H1 (cell line): ENCODE measurements around the gene TMEM139. TPM values are rescaled to one million over a fixed set of nuclear protein-coding genes. Genes with fewer than 3 reads are reported as not detected.

Source experiments
- CTCF ChIA-PET: fragments of 300-600 bp; sonication (Branson Sonifier 250); formaldehyde crosslinking; loops from one replicate; lab custom pipeline; 2021; ENCODE audit not compliant: partially characterized antibody; lab: Charles Lee
- POLR2A ChIA-PET: fragments of 300-600 bp; sonication (Branson Sonifier 250); formaldehyde crosslinking; loops from one replicate; lab custom pipeline; 2021; ENCODE audit warnings: inconsistent platforms; ENCODE audit not compliant: partially characterized antibody; lab: Charles Lee
- DNase-seq, 2 experiments: peaks; one replicate each; pipeline versions ENCODE4 v3.0.0 to v3.0.0-alpha.2; 2010 to 2022; ENCODE audit warnings: low spot score in 2 of 2, low read depth in 1 of 2, mixed read lengths in 1 of 2
- FAIRE-seq: peaks from 2 replicates; lab custom pipeline; 2011; peaks lifted over from hg19 to GRCh38; lab: Jason Lieb, UNC
- H2AFZ ChIP-seq: 2 replicates; pipeline ENCODE4 v1.8.1; 2012; ENCODE audit warnings: low read length, inconsistent platforms
- H2AK5ac ChIP-seq: 2 replicates; pipeline ENCODE4 v1.6.1; 2013; ENCODE audit warnings: low read depth, low read length
- H2BK120ac ChIP-seq: replicated peaks from 2 replicates; pipeline ENCODE3; 2013; ENCODE audit warnings: low read depth, low read length, inconsistent platforms
- H2BK12ac ChIP-seq: 2 replicates; pipeline ENCODE4 v1.6.1; 2013; ENCODE audit warnings: low read depth, low read length
- H2BK15ac ChIP-seq: 2 replicates; pipeline ENCODE4 v1.6.1; 2013; ENCODE audit warnings: low read length
- H2BK20ac ChIP-seq: 2 replicates; pipeline ENCODE4 v1.6.1; 2013; ENCODE audit warnings: low read length
- H2BK5ac ChIP-seq: 2 replicates; pipeline ENCODE4 v1.6.1; 2013; ENCODE audit warnings: low read depth, low read length
- H3K14ac ChIP-seq: 2 replicates; pipeline ENCODE4 v1.6.1; 2013; ENCODE audit warnings: inconsistent platforms; ENCODE audit not compliant: insufficient read length
- H3K18ac ChIP-seq: 2 replicates; pipeline ENCODE4 v1.6.1; 2013; ENCODE audit warnings: low read length; ENCODE audit errors: extremely low read depth
- H3K23ac ChIP-seq: 2 replicates; pipeline ENCODE4 v1.6.1; 2013; ENCODE audit warnings: inconsistent platforms; ENCODE audit not compliant: insufficient read length
- H3K23me2 ChIP-seq: 2 replicates; pipeline ENCODE4 v1.6.1; 2013; ENCODE audit warnings: low read depth, low read length
- H3K27ac ChIP-seq: 2 replicates; pipeline ENCODE4 v1.6.1; 2011; ENCODE audit warnings: low read depth, low read length, inconsistent platforms
- H3K27me3 ChIP-seq, 4 experiments: replicated peaks in 1 of 4; 1 replicate in 1 of 4; 2 replicates in 3 of 4; pipeline versions ENCODE4 v1.6.1 to v1.8.1; 2011 to 2013; ENCODE audit warnings: low read length in 3 of 4, mild to moderate bottlenecking in 3 of 4, inconsistent platforms in 2 of 4, mixed read lengths in 2 of 4, moderate library complexity in 1 of 4; ENCODE audit not compliant: control insufficient read depth in 3 of 4, insufficient read depth in 3 of 4; ENCODE audit errors: extremely low read depth in 1 of 4
- H3K36me3 ChIP-seq, 4 experiments: 2 replicates each; pipeline versions ENCODE4 v1.6.1 to v1.8.1; 2011 to 2013; ENCODE audit warnings: mild to moderate bottlenecking in 4 of 4, low read length in 3 of 4, moderate library complexity in 2 of 4, control low read depth in 1 of 4, inconsistent platforms in 1 of 4; ENCODE audit not compliant: insufficient read depth in 4 of 4, control insufficient read depth in 2 of 4
- H3K4ac ChIP-seq: replicated peaks from 2 replicates; pipeline ENCODE3; 2013; ENCODE audit warnings: low read length, low read depth, mixed read lengths, inconsistent platforms; ENCODE audit not compliant: insufficient read length
- H3K4me1 ChIP-seq, 4 experiments: replicated peaks in 1 of 4; 1 replicate in 1 of 4; 2 replicates in 3 of 4; pipeline versions ENCODE4 v1.6.1 to v1.8.1; 2011 to 2013; ENCODE audit warnings: low read length in 3 of 4, inconsistent platforms in 2 of 4, mixed read lengths in 1 of 4; ENCODE audit not compliant: insufficient read depth in 4 of 4, control insufficient read depth in 3 of 4
- H3K4me2 ChIP-seq, 2 experiments: 2 replicates each; pipeline versions ENCODE4 v1.6.1 to v1.8.1; 2011 to 2013; ENCODE audit warnings: low read depth in 2 of 2, low read length in 2 of 2, control low read depth in 1 of 2, inconsistent platforms in 1 of 2, mild to moderate bottlenecking in 1 of 2; ENCODE audit not compliant: insufficient read depth in 1 of 2
- H3K4me3 ChIP-seq, 4 experiments: fragments of 200-600, 300-600 bp in 1 of 4; sonication (generic), shearing (Covaris generic), sonication (Bioruptor Twin) in 1 of 4; 2 replicates each; pipeline versions ENCODE4 v1.5.1 to v1.8.1; 2011 to 2016; ENCODE audit warnings: low read length in 4 of 4, low read depth in 3 of 4, control low read depth in 2 of 4, inconsistent platforms in 2 of 4, mild to moderate bottlenecking in 2 of 4, mixed read lengths in 1 of 4, moderate library complexity in 1 of 4; ENCODE audit not compliant: insufficient read depth in 2 of 4; ENCODE audit errors: extremely low read depth in 1 of 4
- H3K56ac ChIP-seq: replicated peaks from 2 replicates; pipeline ENCODE3; 2013; ENCODE audit warnings: low read depth, mild to moderate bottlenecking, mixed read lengths, low read length, inconsistent platforms; ENCODE audit not compliant: insufficient read length
- H3K79me1 ChIP-seq: 2 replicates; pipeline ENCODE4 v1.6.1; 2013; ENCODE audit warnings: low read depth, low read length, control low read depth
- H3K79me2 ChIP-seq, 2 experiments: 2 replicates each; pipeline versions ENCODE4 v1.6.1 to v1.8.1; 2012 to 2013; ENCODE audit warnings: low read length in 2 of 2, mild to moderate bottlenecking in 2 of 2, inconsistent platforms in 1 of 2; ENCODE audit not compliant: insufficient read depth in 2 of 2, control insufficient read depth in 1 of 2
- H3K9ac ChIP-seq, 4 experiments: replicated peaks in 1 of 4; 1 replicate in 1 of 4; 2 replicates in 3 of 4; pipeline versions ENCODE4 v1.6.1 to v1.8.1; 2011 to 2013; ENCODE audit warnings: low read depth in 3 of 4, low read length in 3 of 4, control low read depth in 2 of 4, mild to moderate bottlenecking in 2 of 4, moderate library complexity in 2 of 4, inconsistent platforms in 1 of 4; ENCODE audit errors: extremely low read depth in 1 of 4
- H3K9me3 ChIP-seq, 2 experiments: 2 replicates each; pipeline versions ENCODE4 v1.6.1 to v1.8.1; 2012 to 2013; ENCODE audit warnings: mild to moderate bottlenecking in 2 of 2, moderate library complexity in 2 of 2, control low read depth in 1 of 2, inconsistent platforms in 1 of 2, low read depth in 1 of 2, low read length in 1 of 2, mixed read lengths in 1 of 2; ENCODE audit not compliant: insufficient read depth in 2 of 2
- H4K20me1 ChIP-seq, 2 experiments: replicated peaks in 1 of 2; 2 replicates each; pipeline versions ENCODE3 to v1.8.1; 2011 to 2013; ENCODE audit warnings: inconsistent platforms in 2 of 2, low read length in 2 of 2, mild to moderate bottlenecking in 1 of 2; ENCODE audit not compliant: insufficient read depth in 2 of 2, control insufficient read depth in 1 of 2
- H4K5ac ChIP-seq: 2 replicates; pipeline ENCODE4 v1.6.1; 2013; ENCODE audit warnings: low read length, low read depth, mixed read lengths, inconsistent platforms; ENCODE audit not compliant: insufficient read length
- H4K8ac ChIP-seq: 2 replicates; pipeline ENCODE4 v1.8.0; 2013; ENCODE audit warnings: mild to moderate bottlenecking, moderate library complexity, low read length, inconsistent platforms; ENCODE audit not compliant: insufficient read depth; ENCODE audit errors: extremely low read depth
- H4K91ac ChIP-seq: replicated peaks from 2 replicates; pipeline ENCODE3; 2013; ENCODE audit warnings: low read length, mixed read lengths, inconsistent platforms; ENCODE audit not compliant: insufficient read length
- BRCA1 ChIP-seq: IDR thresholded peaks from 2 replicates; pipeline ENCODE4 v1.6.1; 2012; ENCODE audit warnings: low read depth, low read length, improper control_type of control experiment
- WGBS, 2 experiments: shearing (Covaris generic) in 1 of 2; methylation state at CpG; one replicate each; pipeline versions ENCODE4 v1.1.6 to v1.1.7; 2013 to 2015; ENCODE audit warnings: low lambda C conversion rate in 2 of 2, mixed read lengths in 2 of 2, inconsistent platforms in 1 of 2, low coverage in 1 of 2, missing lambda C conversion rate in 1 of 2; ENCODE audit not compliant: insufficient replicate concordance in 2 of 2, insufficient coverage in 1 of 2, insufficient read length in 1 of 2; ENCODE audit errors: extremely low coverage in 1 of 2, missing lambda C conversion rate in 1 of 2; 5-methylcytosine and 5-hydroxymethylcytosine counted together
- polyA plus RNA-seq, 7 experiments: library from polyadenylated mRNA; depleted of rRNA in 3 of 7; stranded (reverse) in 5 of 7; unstranded in 2 of 7; fragments of >200 nt in 5 of 7; fragments of 200-250 nt in 2 of 7; gene quantifications; 1 replicate in 5 of 7; 2 replicates in 1 of 7; 4 replicates in 1 of 7; pipeline versions ENCODE4 v1.2.1 to v1.2.3, GENCODE V29; 2011 to 2013; ENCODE audit warnings: missing spikeins in 2 of 7, mixed read lengths in 2 of 7
- total RNA-seq: library from RNA; stranded (reverse); fragmentation: NEBNext Ultra II Directional; extraction: Animal tissue kit (Norgen Biotek cat#: 25700); gene quantifications from 2 replicates; pipeline ENCODE4 v1.2.1, GENCODE V29; 2021
- TF ChIP-seq, protein P1 (sequence below), 3 experiments: IDR thresholded peaks; 1 replicate in 2 of 3; 2 replicates in 1 of 3; pipeline versions ENCODE4 v1.5.1 to v1.6.1; 2011; ENCODE audit warnings: low read length in 3 of 3, mild to moderate bottlenecking in 3 of 3, inconsistent platforms in 2 of 3, low read depth in 1 of 3, moderate library complexity in 1 of 3; ENCODE audit not compliant: insufficient read depth in 1 of 3; ENCODE audit errors: control extremely low read depth in 1 of 3

Gene TMEM139
- total and polyA plus RNA-seq, 2 of the 8 experiments (the other 6 are each of a cell fraction or from before 2014, with no cell fraction given): 3.2 to 6.7 TPM

DNA sequence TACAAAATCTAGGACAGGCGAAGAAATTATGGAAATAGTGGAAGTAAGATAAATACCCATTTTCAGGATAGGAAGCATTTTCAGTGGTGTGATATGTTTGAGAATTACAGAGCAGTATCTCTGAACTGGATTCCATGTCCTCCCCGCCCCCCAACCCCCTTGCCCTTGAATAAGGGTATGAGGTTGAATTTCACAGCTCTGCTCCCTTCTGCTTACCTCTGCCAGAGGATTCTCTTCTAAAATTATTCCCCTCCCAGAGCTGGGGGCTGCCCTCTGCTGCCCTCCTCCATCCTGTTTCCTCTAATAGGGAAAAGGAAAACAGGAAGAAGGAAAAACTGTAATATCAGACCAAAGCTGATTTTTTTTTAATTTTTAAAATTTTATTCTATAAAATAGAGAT, 23.9 kb downstream of the TMEM139 start:
- Histone ChIP-seq H4K5ac (no peak overlapping the region), H3K18ac (no peak overlapping the region), H3K79me2 (no peaks in the 10 kb centered on the region), H4K8ac (no peak overlapping the region), H4K20me1 (peaks cover 0 to 4% of the 10 kb centered on the region in 2 experiments), H3K14ac (no peak overlapping the region), H3K23me2 (no peaks in the 10 kb centered on the region), H3K23ac (no peak overlapping the region), H3K9me3 (no peaks in the 10 kb centered on the region), H3K4me2 (no peak overlapping the region), H2BK15ac (no peak overlapping the region), H2AK5ac (no peak overlapping the region), H4K91ac (no peak overlapping the region), H3K56ac (no peak overlapping the region), H2AFZ (no peak overlapping the region), H2BK20ac (no peak overlapping the region), H3K9ac (no peak overlapping the region), H3K79me1 (no peaks in the 10 kb centered on the region; the same call in 1 of the 2 replicates), H2BK120ac (no peak overlapping the region), H2BK5ac (no peak overlapping the region), H3K27ac (no peak overlapping the region), H3K4me3 (no peak overlapping the region), H3K36me3 (peaks cover 25 to 45% (median 39%) of the 10 kb centered on the region in 4 experiments), H3K4me1 (no peaks in the 10 kb centered on the region), H2BK12ac (no peak overlapping the region), H3K4ac (no peak overlapping the region), H3K27me3 (no peaks in the 10 kb centered on the region)
- ChIA-PET CTCF (interaction anchor here (1.0 to 8.2 kb wide), 9 partner anchors 8 to 108 kb away, joined by 4 to 85 read pairs (median 12); no protein-coding TSS in a partner anchor), POLR2A (interaction anchor here (1.9 to 2.9 kb wide), 3 partner anchors 9 to 20 kb away, joined by 6 to 7 read pairs (median 7); no protein-coding TSS in a partner anchor)
- 94% methylated on average over 2 of the region's 2 CpGs; no CpG with 5 or more reads in 1 of the 2 experiments for WGBS, 2 experiments
- FAIRE-seq: no peak
- no peak for DNase-seq
- TF ChIP-seq BRCA1: no peak
- TF ChIP-seq, protein P1, sequence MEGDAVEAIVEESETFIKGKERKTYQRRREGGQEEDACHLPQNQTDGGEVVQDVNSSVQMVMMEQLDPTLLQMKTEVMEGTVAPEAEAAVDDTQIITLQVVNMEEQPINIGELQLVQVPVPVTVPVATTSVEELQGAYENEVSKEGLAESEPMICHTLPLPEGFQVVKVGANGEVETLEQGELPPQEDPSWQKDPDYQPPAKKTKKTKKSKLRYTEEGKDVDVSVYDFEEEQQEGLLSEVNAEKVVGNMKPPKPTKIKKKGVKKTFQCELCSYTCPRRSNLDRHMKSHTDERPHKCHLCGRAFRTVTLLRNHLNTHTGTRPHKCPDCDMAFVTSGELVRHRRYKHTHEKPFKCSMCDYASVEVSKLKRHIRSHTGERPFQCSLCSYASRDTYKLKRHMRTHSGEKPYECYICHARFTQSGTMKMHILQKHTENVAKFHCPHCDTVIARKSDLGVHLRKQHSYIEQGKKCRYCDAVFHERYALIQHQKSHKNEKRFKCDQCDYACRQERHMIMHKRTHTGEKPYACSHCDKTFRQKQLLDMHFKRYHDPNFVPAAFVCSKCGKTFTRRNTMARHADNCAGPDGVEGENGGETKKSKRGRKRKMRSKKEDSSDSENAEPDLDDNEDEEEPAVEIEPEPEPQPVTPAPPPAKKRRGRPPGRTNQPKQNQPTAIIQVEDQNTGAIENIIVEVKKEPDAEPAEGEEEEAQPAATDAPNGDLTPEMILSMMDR (IDR thresholded peaks at IDR 0.05; ENCODE audit: control extremely low read depth in 1 of 3, insufficient read depth in 1 of 3, low read depth in 1 of 3, low read length in 3 of 3): no peak
